Stimulated activated CD8-positive, alpha-beta memory T cell treated with anti-CD3 and anti-CD28 coated beads, Interleukin-12 subunit alpha, Interleukin-12 subunit beta, amount 100 ng/mL, for 1 hour (primary cell): ENCODE results near the gene VWC2L.

ENCODE experiments used
- DNase-seq: peaks from one replicate; pipeline ENCODE4 v3.0.0-alpha.2; 2020; ENCODE audit warnings: low read depth

The VWC2L gene

GRCh38 chr2:214542295-214542694 is 131.4 kb downstream of the VWC2L start:
- DNase-seq, result no peak

GRCh38 chr2:214542866-214543265 is 132.0 kb downstream of the VWC2L start:
- DNase-seq, result no peak

- DNase-seq, result no peak
Measured at GRCh38 chr2:214543386-214543955, 132.6 kb downstream of the VWC2L start.

- DNase-seq, result no peak
Measured at GRCh38 chr2:214545898-214546542, 135.2 kb downstream of the VWC2L start.

- DNase-seq, result no peak
Measured at GRCh38 chr2:214547931-214548330, 137.1 kb downstream of the VWC2L start.

- DNase-seq, result no peak
Measured at GRCh38 chr2:214549946-214550345, 139.1 kb downstream of the VWC2L start.

GRCh38 chr2:214550786-214551185 is 139.9 kb downstream of the VWC2L start:
- DNase-seq, result no peak

- no peak for DNase-seq
Measured at GRCh38 chr2:214557884-214558283, 147.0 kb downstream of the VWC2L start.

- no peak for DNase-seq
Measured at GRCh38 chr2:214558341-214558740, 147.5 kb downstream of the VWC2L start.

GRCh38 chr2:214560176-214560575 is 149.3 kb downstream of the VWC2L start:
- no peak for DNase-seq

- no peak for DNase-seq
Measured at GRCh38 chr2:214560618-214561190, 149.8 kb downstream of the VWC2L start.

GRCh38 chr2:214565246-214565645 is 154.4 kb downstream of the VWC2L start:
- DNase-seq, result no peak

GRCh38 chr2:214566457-214566856 is 155.6 kb downstream of the VWC2L start:
- DNase-seq, result no peak

GRCh38 chr2:214569419-214570035 is 158.7 kb downstream of the VWC2L start:
- DNase-seq, result no peak

GRCh38 chr2:214574084-214574781 is 163.4 kb downstream of the VWC2L start:
- no peak for DNase-seq

GRCh38 chr2:214575030-214575429 is 164.2 kb downstream of the VWC2L start:
- no peak for DNase-seq

- no peak for DNase-seq
Measured at GRCh38 chr2:214575465-214575864, 164.6 kb downstream of the VWC2L start.

- no peak for DNase-seq
Measured at GRCh38 chr2:214577769-214578168, 166.9 kb downstream of the VWC2L start.

- no peak for DNase-seq
Measured at GRCh38 chr2:214578442-214578841, 167.6 kb downstream of the VWC2L start.

GRCh38 chr2:214579035-214579434 is 168.2 kb downstream of the VWC2L start:
- DNase-seq, result no peak

GRCh38 chr2:214587442-214587841 is 176.6 kb downstream of the VWC2L start:
- DNase-seq, result no peak

- DNase-seq, result no peak
Measured at GRCh38 chr2:214591366-214591765, 180.5 kb downstream of the VWC2L start.

GRCh38 chr2:214592011-214592410 is 181.2 kb downstream of the VWC2L start:
- DNase-seq, result no peak
